Measurements from ENCODE around the gene TMEM231.
"Not testable (repeated sequence)": the region's sequence is repeated elsewhere in the genome, so short reads cannot be mapped to it uniquely, and the experiment has no call there.

The TMEM231 gene, protein sequence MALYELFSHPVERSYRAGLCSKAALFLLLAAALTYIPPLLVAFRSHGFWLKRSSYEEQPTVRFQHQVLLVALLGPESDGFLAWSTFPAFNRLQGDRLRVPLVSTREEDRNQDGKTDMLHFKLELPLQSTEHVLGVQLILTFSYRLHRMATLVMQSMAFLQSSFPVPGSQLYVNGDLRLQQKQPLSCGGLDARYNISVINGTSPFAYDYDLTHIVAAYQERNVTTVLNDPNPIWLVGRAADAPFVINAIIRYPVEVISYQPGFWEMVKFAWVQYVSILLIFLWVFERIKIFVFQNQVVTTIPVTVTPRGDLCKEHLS

DNA sequence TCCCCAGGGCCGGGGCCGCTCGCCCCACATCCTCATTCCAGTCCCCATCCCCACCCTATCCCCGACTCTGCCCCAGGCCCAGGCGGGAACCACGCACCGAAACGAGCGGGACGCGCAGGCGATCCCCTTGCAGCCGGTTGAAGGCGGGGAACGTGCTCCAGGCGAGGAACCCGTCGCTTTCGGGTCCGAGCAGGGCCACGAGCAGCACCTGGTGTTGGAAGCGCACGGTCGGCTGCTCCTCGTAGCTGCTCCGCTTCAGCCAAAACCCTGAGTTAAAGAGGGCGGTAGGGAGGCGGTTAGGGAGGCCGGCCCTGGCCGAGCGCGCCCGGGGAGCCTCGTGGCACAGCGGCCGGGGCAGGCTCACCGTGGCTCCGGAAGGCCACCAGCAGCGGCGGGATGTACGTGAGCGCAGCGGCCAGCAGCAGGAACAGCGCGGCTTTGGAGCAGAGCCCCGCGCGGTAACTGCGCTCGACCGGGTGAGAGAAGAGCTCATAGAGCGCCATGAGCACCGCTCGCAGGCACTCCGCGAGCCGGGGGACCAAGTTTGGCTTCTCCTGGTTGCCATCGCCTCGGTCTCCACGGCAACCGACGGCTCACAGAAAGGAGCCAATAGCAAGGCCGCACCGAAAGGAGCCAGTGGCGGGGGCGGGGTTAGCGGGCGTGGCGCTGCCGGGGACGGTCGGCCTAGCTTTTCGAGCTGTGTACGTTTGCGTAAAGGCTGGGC is at the start of gene TMEM231:
Gene TMEM231 (minus strand): TSS at position 546 of the 724 bp plus-strand sequence. CDS start 43 bp downstream, at position 503.
- DNase-seq (ENCODE audit: low spot score): peak; percentile 94

GRCh38 chr16:75603241-75603640 is 47.2 kb upstream of the TMEM231 start:
- DNase-seq (ENCODE audit: low spot score): no peak

GRCh38 chr16:75599452-75600277 is 43.6 kb upstream of the TMEM231 start:
- DNase-seq (ENCODE audit: low spot score): no peak

DNA sequence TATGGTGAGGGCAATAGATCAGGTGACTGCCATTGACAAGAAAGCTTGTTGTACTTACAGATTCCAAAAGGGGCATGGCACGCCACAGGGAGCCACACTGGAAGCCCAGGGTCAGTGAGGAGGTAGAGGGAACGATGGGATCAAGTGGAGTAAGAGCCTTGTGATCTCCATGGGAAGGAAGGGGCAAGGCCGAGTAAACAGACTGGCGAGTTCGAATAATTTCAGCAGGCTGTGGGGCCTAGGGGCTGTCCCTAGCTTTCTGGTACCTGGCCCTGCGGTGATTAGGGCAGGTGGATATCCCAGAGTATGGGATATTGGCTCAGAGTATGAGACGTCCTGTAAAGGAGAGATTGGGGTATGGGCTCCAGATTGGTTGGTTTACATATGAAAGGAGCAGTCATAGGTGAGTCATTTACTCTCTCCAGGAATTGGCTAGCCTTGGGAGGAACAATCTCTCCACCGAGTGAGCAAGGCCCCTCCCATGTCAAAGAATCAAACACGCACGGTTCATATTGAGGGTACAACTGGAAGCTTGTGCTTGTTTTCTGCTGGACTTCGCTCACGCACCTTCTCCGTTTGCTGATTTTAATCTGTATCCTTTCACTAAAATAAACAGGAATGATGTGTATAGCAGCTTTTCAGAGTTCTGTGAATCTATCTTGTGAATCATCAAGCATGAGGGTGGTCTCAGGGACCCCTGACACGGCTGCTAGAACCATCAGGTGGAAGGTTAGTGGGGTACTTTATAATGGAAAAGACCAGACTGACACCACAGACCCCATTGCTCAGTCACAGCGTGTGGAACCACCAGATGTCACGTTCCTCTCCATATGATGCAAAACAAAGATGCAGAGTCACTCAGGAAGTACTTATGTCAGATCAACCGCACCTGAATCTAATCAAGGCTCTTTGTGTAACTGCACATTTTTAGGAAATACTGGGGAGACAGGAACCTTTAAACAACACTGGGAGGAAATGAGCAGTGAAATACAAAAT is 38.1 kb upstream of the TMEM231 start:
- DNase-seq (ENCODE audit: low spot score): no peak

- DNase-seq (ENCODE audit: low spot score): no peak
Observed at GRCh38 chr16:75593308-75593707, 37.3 kb upstream of the TMEM231 start.

DNA sequence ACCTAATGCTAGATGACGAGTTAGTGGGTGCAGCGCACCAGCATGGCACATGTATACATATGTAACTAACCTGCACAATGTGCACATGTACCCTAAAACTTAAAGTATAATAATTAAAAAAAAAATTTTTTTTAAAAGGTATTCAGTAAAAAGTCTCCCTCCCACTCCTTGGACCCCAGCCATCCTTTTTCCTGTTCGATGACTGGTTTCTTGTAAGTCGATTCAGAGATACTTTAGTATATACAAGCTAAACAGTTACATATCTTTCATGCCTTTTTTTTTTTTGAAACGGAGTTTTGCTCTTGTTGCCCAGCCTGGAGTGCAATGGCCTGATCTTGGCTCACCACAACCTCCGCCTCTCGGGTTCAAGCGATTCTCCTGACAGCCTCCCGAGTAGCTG is 35.9 kb upstream of the TMEM231 start:
- not testable (repeated sequence) for DNase-seq (ENCODE audit: low spot score)

DNA sequence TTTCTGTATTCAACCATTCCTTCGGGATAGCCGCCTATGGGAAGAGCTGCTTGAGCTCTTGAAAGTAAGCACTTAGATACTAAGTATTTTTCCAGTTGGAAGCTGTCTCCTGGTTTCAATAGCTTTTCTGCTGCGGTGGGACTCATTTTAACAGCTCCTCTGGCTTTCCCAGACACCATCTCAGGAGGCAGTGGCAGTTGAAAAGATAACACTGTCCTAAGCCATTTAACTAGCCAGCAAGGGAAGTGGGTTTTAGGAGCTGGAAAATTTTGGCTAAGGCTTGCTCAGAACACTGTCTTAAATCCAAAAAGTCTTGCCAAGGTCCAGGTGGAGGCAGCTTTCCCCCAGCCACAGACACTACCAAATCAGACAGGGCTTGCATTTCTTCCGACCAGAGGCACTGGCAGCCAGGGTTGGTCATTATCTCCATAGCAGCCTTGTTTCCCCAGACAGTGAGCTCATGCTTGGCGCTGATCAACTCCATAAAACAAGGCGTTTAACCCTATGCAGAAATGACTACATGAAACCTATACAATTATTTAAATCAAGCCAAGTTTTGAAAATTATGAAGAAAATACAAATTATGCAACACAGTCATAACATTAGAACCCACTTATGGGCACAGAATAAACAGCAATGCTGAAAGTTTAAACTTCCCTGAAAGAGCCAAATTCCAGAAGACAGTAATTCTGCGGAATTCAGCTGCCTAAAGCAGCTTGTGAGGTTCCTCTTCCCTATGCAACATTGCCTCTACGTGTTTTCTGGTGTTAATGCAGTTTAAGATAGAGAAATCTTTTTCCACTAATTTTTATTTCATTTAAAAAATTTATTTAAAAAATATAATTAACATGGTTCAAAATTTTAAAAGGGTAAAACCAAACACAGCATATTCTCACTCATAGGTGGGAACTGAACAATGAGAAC is 35.1 kb upstream of the TMEM231 start:
- no peak for DNase-seq (ENCODE audit: low spot score)

DNA sequence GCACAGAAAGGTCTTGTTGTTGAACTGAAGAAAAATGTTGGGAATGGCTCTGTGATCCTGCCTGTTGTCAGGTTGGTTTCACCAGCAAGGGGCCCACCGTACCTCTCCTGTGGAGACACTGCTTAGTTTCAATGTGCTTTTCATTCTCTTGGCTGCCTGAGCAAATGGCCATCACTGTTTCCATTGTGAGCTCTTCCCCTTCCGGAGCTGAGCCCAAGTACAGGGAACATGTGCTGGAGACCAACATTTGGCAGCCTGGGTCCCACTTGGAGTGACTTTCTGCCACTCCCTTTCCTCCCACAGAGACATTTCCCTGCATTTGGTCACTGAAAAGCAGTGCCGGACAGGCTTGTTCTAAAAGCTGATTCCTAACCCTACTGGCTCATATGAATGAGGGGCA is 33.3 kb upstream of the TMEM231 start:
- no peak for DNase-seq (ENCODE audit: low spot score)

- DNase-seq (ENCODE audit: low spot score): no peak
Observed at GRCh38 chr16:75588716-75589115, 32.7 kb upstream of the TMEM231 start.

DNA sequence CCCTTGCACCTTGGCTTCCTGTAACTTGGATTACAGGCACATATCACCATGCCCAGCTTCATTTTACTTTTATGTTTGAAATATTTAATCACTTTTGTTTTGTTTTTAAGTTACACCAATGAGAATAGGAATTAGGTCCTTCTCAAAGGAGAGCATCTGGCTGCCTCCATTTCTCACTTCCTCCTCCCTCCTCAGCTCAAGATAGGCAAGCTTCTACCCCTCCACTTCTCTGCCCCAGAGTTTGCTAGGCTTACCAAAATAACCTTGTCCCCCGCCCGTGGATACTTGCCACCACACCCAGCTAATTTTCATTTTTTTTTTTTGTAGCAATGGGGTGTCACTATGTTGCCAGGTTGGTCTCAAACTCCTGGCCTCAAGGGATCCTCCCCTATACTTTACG is 28.1 kb upstream of the TMEM231 start:
- no peak for DNase-seq (ENCODE audit: low spot score)

DNA sequence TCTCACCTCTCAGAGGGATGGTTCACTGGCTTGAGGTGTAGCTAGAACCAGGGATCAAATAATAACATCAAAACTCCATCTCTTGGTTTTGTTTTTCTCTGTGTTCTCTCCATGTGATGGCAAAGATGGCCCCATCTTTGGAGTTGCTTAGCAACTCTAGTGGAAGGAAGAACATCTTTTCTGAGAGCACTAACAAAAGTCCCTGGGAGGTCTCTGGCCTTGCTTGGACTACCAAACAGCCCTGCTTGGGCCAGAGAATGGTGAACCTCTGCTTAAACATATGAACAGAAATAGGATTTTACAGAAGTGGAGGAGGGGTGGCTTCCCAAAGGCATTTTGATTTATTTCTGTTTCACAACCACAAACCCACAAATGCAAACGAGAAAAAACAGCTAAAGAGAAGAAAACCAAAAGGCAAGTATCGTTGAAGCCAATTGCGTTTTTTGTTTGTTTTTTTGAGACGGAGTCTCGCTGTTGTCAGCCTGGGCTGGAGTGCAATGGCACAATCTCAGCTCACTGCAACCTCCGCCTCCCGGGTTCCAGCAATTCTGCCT is 23.3 kb upstream of the TMEM231 start:
- DNase-seq (ENCODE audit: low spot score): no peak

GRCh38 chr16:75578725-75579124 is 22.7 kb upstream of the TMEM231 start:
- no peak for DNase-seq (ENCODE audit: low spot score)

DNA sequence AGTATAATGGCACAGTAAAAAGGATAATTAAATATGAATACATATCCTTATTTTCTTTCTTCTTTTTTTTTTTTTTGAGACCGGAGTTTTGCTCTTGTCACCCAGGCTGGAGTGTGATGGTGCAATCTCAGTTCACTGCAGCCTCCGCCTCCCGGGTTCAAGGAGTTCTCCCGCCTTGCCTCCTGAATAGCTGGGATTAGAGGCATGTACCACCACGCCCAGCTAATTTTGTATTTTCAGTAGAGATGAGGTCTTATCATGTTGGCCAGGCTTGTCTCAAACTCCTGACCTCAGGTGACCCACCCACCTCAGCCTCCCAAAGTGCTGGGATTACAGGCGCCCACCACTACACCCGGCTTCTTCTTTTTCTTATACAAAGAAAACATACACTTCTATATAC is 22.2 kb upstream of the TMEM231 start:
- peak; percentile 28 for DNase-seq (ENCODE audit: low spot score)

GRCh38 chr16:75576384-75576811 is 20.3 kb upstream of the TMEM231 start:
- no peak for DNase-seq (ENCODE audit: low spot score)

GRCh38 chr16:75575958-75576357 is 19.9 kb upstream of the TMEM231 start:
- DNase-seq (ENCODE audit: low spot score): no peak

- no peak for DNase-seq (ENCODE audit: low spot score)
Observed at GRCh38 chr16:75573955-75574354, 17.9 kb upstream of the TMEM231 start.

DNA sequence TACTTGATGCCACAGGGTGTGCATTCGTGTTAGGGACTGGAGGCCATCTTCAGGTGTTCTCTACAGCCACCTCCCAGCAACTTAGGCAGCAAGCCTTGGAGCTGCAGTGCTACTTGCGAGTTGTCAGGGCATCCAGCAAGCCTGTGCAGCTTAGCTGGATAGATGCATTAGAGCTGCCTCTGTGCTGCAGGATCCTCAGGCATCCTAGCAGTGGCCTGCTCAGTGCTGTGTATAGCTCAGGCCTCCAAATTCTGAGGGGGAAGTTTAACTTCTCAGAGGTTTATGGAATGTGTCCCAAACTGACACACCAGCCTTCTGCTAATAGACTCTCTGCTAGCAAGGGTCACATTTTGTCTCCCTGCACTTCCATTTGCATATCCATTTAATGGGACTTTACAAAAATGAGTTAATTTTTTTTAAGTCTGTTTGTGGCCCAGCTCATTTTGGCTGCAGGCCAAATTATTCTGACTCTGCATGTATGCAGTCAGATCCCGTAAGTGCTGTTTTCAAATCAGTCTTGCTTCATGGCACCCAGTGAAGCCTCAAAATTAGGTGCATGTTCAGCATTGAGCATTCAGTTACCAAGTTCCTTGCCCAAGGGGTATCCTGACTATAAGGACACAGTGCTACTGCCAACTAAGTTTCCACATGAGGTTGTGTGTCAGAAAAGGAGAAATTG is 17.0 kb upstream of the TMEM231 start:
- DNase-seq (ENCODE audit: low spot score): peak; percentile 87

- DNase-seq (ENCODE audit: low spot score): no peak
Observed at GRCh38 chr16:75570396-75571065, 14.5 kb upstream of the TMEM231 start.

DNA sequence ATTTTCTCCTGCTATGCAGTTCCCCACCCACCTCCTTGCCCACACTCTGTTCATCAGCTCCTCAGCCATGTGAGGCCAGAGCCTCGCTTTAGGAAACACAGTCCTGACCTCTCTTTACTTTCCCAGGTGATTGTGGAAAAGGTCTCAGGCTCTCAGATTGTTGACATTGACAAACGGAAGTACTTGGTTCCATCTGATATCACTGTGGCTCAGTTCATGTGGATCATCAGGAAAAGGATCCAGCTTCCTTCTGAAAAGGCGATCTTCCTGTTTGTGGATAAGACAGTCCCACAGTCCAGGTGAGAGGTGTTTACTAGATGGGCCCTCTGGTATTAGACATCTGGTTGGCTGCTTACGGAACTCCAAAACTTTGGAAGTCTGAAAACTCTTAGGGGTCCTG is 11.9 kb upstream of the TMEM231 start:
- no peak for DNase-seq (ENCODE audit: low spot score)
